GM19351 (cell line): ENCODE measurements around the gene MKNK2.

Experiments
- ATAC-seq: cut with Tn5 transposase; IDR thresholded peaks from one replicate; pipeline ENCODE4 v1.9.1; 2021; ENCODE audit warnings: mild to moderate bottlenecking, moderate library complexity; ENCODE audit not compliant: unreplicated experiment

Gene MKNK2

GRCh38 chr19:2058570-2059421 is 7.8 kb upstream of the MKNK2 start:
- ATAC-seq: no peak

DNA sequence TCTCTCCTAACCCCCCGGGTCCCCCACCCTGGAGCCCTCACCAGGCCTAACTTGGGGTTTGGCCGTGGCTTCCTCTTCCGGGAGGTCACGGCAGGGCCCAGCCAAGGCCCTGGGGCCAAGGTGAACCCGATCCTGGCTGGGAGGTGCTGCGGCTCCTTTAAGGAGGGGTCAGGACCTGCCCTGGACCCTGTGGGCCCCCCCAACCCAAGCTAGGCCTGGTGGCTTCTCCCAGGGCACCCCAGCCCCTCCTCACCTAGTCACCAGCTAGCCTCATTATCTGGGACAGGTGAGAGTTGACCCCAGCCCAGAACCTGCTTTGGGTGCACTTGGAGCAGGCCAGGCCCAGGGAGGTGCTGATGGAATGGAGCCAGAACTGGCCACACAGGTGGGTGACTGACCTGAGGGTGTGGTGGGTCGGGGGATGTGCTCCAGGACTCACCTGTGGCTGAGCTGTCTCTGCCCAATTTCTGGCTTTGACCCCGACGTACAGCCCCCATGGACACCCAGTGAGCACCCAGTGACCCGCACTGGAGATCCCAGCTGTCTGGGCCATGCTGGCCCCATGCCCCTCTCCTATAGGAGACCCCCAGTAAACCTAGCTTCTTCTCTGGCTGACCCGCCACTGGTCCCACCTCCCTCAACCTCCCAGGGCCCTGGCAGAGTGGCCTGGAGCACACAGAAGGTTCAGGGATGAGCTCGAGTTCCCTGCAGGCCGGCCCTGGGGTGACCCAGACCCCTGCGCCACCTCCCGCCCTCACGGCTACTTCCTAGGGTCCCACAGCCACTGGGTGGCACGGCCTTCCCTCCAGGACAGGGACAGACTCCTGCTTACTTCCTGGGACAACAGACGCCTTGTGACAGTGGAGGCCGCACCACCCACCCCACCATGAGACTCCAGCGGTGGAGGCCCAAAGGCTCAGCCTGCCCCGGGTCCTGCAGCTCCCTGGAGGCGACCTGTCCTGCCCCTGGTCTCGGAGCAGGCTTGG is 6.7 kb upstream of the MKNK2 start:
- ATAC-seq: no peak

DNA sequence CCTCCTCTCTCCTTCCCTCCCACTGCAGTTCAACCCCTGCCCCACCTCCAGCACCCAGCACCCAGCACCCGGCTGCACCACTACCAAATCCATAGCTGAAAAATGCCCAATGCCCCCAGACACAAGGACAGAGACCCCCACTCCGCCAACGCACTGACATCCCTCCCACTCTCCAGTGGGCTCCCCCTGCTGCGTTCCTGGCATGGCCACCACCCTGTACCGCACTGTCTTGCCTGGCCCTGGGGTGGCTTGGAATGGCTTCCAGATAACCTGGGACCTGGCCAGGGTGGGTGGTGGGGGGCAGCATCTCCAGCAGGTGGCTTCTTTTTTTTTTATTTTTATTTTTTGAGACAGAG is 5.8 kb upstream of the MKNK2 start:
- no peak for ATAC-seq

- no peak for ATAC-seq
These were observed 5.1 kb upstream of the MKNK2 start for GRCh38 chr19:2055931-2056836.

- no peak for ATAC-seq
These were observed 3.7 kb upstream of the MKNK2 start for GRCh38 chr19:2054763-2055162.

- ATAC-seq: no peak
These were observed 2.8 kb upstream of the MKNK2 start for GRCh38 chr19:2053601-2054389.

DNA sequence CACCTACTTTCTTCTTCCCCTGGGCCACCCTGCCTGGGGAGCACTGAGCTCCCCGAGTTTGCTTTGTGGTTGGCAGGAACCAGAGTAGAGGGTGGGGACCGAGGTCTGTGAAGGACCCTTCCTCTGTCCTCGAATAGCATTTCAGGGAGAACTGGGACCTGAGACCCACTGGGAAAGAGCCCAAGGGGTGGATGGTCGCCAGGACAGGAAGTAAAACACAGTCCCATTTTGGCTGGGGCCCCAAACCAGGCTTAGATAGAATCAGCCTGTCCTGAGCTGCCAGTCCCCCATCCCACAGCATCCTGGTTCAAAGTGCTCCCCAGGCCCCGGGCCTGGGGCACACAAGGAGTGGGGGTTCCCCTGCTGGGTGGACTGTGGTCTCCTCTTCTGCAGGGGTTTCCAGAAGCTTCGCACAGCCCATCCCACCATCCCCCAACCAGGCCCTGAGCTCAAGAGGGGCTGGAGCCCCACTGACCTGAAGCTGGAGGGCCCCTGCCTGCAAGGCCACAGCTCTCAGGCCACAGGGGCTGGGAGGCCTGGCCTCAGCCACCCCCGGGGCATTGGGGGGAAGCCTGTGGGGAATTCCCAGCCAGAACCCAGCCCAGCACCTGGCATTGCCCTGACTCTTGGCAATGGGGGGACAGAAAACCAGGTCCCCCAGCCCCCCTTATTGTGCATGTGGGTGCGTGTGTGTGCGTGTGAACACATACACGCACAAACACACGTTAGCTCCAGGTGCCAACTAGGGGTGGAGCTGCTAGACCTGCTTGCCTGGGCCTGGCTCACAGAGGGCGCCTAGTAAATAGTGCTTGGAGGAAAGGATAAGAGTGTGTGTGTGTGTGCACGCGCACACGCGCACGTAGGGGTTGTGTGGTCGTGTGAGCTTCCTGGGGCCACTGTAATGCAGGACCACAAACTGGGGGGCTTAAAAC is 995 bp upstream of the MKNK2 start:
- no peak for ATAC-seq

GRCh38 chr19:2050349-2050990 is 574 bp downstream of the MKNK2 start:
- no peak for ATAC-seq

- ATAC-seq: no peak
These were observed 1.2 kb downstream of the MKNK2 start for GRCh38 chr19:2049741-2050348.

GRCh38 chr19:2048959-2049740 is 1.9 kb downstream of the MKNK2 start:
- no peak for ATAC-seq

- no peak for ATAC-seq
These were observed 2.7 kb downstream of the MKNK2 start for GRCh38 chr19:2048104-2048958.

DNA sequence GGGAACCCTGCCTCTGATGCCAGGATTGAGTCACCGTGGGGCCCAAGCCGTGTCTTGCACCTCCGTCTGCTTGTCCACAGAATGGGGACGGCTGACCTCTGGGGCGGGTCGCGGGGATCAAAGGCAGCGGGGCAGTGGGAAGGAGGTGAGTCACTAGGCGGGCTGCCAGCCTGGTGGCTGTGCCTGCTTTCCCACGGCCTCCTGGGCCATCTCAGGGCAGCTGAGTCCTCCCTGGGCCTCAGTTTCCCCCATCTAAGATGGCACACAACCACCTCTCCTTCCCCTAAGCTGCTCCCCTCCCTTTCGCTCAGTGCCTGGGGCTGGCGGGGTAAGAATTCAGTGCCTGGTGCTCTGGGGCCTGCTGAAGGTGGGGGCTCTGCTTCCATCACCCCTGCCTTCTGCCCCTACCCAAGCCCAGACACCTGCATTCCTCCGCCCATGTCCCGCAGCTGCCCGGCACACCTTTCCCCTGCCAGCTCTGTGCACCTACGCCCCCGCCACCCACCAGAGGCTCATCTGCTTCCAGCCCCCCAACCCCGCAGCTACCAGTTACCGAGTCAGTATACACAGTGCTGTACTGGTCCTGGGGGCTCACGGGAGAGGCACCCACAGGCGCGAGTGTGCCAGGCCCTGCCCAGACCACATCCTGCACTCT is 3.5 kb downstream of the MKNK2 start:
- no peak for ATAC-seq

GRCh38 chr19:2047076-2047448 is 4.0 kb downstream of the MKNK2 start:
- no peak for ATAC-seq

GRCh38 chr19:2046046-2046907 is 4.8 kb downstream of the MKNK2 start:
- ATAC-seq: no peak

- no peak for ATAC-seq
These were observed 5.5 kb downstream of the MKNK2 start for GRCh38 chr19:2045501-2046045.
